HG03196 (cell line): ENCODE data around the gene PEPD.

Experiments
- ATAC-seq: cut with Tn5 transposase; IDR thresholded peaks from one replicate; pipeline ENCODE4 v1.9.1; 2021; ENCODE audit not compliant: unreplicated experiment

Gene PEPD

GRCh38 chr19:33370783-33371182 is 150.8 kb downstream of the PEPD start:
- no peak for ATAC-seq

DNA sequence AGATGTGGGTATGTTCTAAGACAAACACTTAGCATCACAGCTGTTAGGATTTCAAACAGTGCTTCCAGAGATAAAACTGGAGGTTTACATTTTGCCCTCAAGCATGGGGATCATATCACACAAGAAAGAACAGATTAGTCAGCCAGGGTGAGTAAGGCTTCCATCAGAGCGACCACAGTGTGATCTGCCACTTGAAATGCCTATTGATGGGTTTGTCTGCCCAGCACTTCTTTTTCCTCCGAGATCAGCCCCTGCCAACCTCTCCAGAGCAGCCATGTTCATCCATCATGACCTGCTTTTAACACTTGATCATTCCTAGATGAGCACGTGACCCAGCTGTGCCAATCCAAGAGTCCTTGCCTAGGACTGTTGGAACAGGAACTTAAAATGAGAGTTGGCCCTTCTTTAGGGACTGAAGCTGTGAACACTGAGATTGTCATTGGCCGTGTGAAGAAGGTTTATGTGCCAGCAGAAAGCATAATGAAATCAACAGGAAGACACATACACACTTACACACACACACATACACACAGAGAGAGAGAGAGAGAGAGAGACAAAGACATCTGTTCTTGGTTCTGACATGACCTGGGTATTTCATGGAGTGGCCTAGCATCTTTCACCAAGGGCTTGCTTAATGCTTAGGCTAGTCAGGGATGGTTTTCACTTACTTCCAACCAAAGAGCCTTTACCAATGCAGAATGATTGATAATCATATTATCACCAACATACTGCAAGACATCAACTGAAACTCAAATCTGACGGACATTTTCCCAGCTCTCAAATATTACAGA is 153.3 kb downstream of the PEPD start:
- ATAC-seq = no peak

DNA sequence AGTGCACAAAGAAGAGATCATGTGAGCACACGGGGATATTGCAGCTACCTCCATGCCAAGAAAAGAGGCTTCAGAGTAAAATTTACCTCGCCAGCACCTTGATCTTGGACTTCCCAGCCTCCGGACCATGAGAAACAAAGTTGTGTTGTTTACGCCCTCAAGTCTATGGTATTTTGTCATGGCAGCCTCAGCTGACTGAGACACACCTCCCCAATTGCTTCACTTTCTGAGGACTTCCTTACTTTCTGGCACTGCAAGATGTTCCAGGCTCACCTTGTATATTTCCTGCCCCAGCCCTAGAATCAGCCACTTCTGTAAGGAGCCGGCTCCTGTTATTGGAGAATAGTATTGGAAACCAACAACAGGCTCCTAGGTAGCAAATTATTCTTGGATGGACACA is 154.7 kb downstream of the PEPD start:
- no peak for ATAC-seq

- ATAC-seq = no peak
These were observed 155.5 kb downstream of the PEPD start for GRCh38 chr19:33366127-33366526.

GRCh38 chr19:33365691-33366090 is 155.9 kb downstream of the PEPD start:
- ATAC-seq = no peak

- no peak for ATAC-seq
These were observed 158.1 kb downstream of the PEPD start for GRCh38 chr19:33363476-33363875.

DNA sequence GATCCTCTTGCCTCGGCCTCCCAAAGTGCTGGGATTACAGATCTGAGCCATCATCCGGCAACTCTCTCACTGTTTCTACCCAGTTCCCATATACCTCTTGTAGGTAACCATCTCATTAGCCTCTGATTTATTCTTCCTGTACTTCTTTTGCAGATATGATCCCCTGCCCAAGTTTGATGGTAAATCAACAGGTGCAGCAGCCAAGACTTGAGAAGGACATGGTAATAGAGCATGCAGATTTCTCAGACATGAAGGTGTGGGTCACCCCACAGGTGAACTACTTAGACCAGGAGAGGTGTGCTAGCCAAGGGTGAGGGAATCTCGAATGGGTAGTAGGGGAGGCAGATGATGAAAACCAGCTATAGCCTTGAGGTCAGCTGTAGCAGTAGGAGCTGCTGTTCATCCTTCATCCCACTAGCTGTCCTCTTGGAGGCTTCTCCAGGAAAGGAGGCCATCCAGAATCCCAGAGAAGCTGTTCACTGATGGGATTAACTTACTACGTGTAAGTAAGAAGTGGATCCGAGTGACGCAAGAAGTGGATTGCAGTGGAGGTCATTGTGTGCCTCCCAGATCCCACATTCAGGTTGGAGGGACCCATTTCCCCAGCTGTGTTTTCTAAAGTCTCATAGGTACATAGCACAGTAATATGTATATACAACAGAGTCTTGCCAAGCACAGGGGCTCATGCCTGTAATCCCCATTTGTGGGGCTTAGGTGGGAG is 158.9 kb downstream of the PEPD start:
- no peak for ATAC-seq

- no peak for ATAC-seq
These were observed 162.0 kb downstream of the PEPD start for GRCh38 chr19:33359581-33359980.

DNA sequence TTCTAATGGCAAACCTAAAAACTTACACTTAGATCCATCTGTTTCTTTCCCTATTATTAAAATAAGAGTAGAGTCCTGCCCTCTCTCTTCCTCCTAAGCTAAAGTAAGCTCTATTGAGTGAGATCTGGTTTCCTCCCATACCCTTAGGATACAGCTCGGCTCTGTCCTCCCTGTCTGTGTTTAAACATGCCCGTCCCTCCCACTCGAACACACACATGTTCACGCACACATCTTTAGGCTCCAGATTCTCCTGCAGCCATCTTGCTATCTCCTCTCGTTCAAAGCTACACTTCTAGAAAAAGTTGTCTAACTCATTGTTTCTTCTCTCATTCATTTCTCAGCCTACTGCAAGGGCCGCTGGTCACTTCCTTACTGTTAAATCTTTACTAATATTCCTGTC is 163.2 kb downstream of the PEPD start:
- ATAC-seq = no peak

GRCh38 chr19:33357556-33357955 is 164.0 kb downstream of the PEPD start:
- no peak for ATAC-seq

- ATAC-seq = no peak
These were observed 166.1 kb downstream of the PEPD start for GRCh38 chr19:33355535-33355934.

GRCh38 chr19:33350538-33351309 is 170.9 kb downstream of the PEPD start:
- ATAC-seq = no peak

DNA sequence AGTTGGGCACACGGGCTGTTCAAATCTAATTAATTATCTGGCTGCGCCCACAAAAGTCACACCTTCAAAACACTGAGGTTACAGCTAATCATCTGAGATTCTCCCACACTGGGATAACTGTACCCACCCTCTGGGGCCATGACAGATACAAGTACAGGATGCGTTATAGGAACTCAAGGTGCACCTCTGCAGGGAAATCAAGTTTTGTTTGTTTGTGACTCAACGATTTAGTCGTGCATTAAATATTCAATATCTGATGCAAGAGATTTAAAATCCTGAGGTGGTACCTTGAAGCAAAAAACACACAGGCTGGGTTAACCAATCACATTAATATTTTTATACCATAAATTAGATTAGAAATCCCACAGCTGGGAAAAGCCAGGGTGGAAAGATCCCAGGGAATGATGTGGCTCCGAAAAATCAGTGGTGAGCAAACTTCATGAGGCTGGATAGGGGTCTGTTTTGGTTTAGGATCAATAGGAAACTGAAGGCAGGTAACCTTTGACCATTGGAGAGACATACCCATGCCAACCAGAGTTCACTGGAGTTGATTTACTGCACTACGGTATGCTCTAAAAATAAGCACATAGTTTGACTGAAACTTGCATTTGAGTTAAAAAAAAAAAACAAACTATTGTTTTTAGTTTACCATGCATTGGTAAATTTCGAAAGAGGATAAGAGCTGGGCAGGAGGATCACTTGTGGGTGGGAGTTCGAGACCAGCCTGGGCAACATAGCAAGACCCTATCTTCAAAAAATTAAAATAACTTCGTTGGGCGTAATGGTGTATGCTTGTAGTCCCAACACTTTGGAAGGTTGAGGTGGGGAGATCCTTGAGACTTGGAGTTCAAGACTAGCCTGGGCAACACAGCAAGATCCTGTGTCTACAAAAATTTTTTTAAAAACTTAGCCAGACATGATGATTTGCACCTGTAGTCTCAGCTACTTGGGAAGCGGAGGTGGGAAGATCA is 172.0 kb downstream of the PEPD start:
- no peak for ATAC-seq

GRCh38 chr19:33348301-33349010 is 173.1 kb downstream of the PEPD start:
- no peak for ATAC-seq

DNA sequence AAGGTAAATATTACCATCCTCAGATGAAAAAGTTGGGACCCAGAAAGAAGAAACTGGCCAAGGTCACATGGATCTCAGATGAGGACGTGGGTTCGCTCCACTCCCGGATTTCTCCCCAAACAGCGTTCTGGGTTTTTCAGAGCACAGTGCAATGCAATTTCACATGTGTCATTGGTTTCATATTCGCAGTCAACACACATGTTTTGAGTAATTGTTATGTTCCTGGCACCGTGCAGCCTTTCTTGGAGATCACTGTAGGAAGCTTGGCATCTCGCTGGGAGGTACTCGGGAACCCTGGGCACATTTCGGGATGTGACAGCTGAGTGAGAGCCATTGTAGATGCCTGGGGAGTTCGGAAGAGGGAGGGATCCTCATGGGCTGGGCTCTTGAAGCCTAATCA is 174.3 kb downstream of the PEPD start:
- ATAC-seq = no peak

DNA sequence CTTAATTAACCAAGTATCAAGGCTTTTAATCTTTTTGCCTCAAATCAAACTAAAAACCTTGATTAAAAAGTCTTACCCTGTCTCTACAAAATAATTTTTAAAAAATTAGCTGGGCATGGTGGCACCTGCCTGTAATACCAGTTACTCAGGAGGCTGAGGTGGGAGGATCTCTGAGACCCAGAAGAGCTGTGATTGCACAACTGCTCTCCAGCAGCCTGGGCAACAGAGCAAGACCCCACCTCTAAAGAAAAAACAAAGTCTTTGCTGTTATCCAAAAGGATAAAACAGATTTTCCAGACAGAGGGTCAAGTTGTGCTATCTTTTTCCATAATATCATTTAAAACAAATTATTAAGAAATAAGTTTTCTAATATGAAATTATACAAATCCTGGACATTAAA is 174.9 kb downstream of the PEPD start:
- no peak for ATAC-seq

DNA sequence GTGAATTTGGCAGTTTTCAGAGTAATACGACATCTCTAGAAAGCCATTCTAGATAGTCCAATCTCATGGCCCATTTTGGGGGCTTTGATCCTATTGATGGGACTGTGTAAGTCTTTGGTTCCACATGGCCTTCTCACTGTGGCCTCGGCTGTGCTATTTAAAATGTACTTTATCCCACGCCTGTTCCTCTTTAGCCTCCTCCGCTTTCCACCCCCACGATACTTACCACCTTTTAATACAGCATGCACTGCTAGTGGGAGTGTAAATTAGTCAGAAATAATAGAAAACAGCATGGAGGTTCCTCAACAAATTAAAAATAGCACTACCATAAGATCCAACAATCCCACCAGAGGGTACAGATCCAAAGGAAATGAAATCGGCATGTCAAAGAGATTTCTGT is 176.4 kb downstream of the PEPD start:
- ATAC-seq = no peak

DNA sequence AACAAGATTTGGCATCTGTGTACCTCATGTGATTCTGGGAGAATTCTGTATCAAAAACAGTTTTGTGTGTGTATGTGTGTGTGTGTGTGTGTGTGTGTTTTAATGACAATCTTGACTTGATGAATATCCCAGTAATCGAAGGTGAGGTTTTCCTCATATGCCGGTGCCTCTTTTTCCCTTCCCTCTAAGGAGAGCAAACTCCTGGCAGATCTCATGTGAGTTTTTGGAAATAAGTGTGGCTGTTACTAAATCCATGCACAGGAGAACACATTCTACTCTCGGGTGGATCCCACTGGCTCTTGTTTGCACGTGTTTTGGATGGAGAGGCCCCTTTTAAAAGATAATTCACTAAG is 177.0 kb downstream of the PEPD start:
- no peak for ATAC-seq

GRCh38 chr19:33343859-33344572 is 177.6 kb downstream of the PEPD start:
- ATAC-seq = no peak
